Hepatocyte (in vitro differentiated cells): ENCODE data around the gene LGALS3BP. TPM values are rescaled to one million over a fixed set of nuclear protein-coding genes. Genes with fewer than 3 reads are reported as not detected.

Experiments used
- DNase-seq: peaks from one replicate; pipeline ENCODE4 v3.0.0-alpha.2; 2016; ENCODE audit warnings: low spot score
- H2AFZ ChIP-seq: fragments of 200-600 bp; sonication (generic); 2 replicates; pipeline ENCODE4 v1.6.0; 2016; ENCODE audit warnings: antibody characterized with exemption, mild to moderate bottlenecking
- H3K27ac ChIP-seq: fragments of 200-600 bp; sonication (generic); 2 replicates; pipeline ENCODE4 v1.5.1; 2016; ENCODE audit warnings: mild to moderate bottlenecking
- H3K27me3 ChIP-seq: fragments of 200-600 bp; sonication (generic); 2 replicates; pipeline ENCODE4 v1.6.1; 2016
- H3K36me3 ChIP-seq: fragments of 200-600 bp; sonication (generic); replicated peaks from 2 replicates; pipeline ENCODE4 v1.5.1; 2016; ENCODE audit warnings: low read depth; ENCODE audit not compliant: insufficient read depth
- H3K4me1 ChIP-seq: fragments of 200-600 bp; sonication (generic); 2 replicates; pipeline ENCODE4 v1.5.1; 2016; ENCODE audit warnings: mild to moderate bottlenecking, moderate library complexity; ENCODE audit not compliant: insufficient read depth
- H3K4me2 ChIP-seq: fragments of 200-600 bp; sonication (generic); 2 replicates; pipeline ENCODE4 v1.6.0; 2016
- H3K4me3 ChIP-seq: fragments of 200-600 bp; sonication (generic); 2 replicates; pipeline ENCODE4 v1.5.1; 2016; ENCODE audit warnings: mild to moderate bottlenecking
- H3K79me2 ChIP-seq: fragments of 200-600 bp; sonication (generic); 2 replicates; pipeline ENCODE4 v1.6.0; 2017; ENCODE audit warnings: mild to moderate bottlenecking
- H3K9me2 ChIP-seq: fragments of 200-600 bp; sonication (generic); replicated peaks from 2 replicates; pipeline ENCODE4 v1.6.0; 2017; ENCODE audit warnings: mild to moderate bottlenecking; ENCODE audit not compliant: insufficient read depth
- H3K9me3 ChIP-seq: fragments of 200-600 bp; sonication (generic); 2 replicates; pipeline ENCODE4 v1.5.1; 2016; ENCODE audit warnings: low read depth, mild to moderate bottlenecking
- H4K20me1 ChIP-seq: fragments of 200-600 bp; sonication (generic); 2 replicates; pipeline ENCODE4 v1.6.0; 2016; ENCODE audit warnings: mild to moderate bottlenecking; ENCODE audit not compliant: insufficient read depth, poor library complexity, severe bottlenecking
- EZH2 ChIP-seq: fragments of 200-600 bp; sonication (generic); IDR thresholded peaks from 2 replicates; pipeline ENCODE4 v1.6.1; 2016; ENCODE audit warnings: antibody characterized with exemption, mild to moderate bottlenecking, borderline replicate concordance
- EZH2phosphoT487 ChIP-seq: fragments of 200-600 bp; sonication (generic); IDR thresholded peaks from one replicate; pipeline ENCODE4 v1.6.1; 2018; ENCODE audit warnings: antibody characterized with exemption, mild to moderate bottlenecking, low read depth, moderate library complexity; ENCODE audit not compliant: unreplicated experiment, severe bottlenecking
- WGBS: methylation state at CpG from one replicate; pipeline ENCODE4 v1.1.6; 2016; ENCODE audit warnings: low lambda C conversion rate; ENCODE audit errors: missing lambda C conversion rate; 5-methylcytosine and 5-hydroxymethylcytosine counted together
- polyA plus RNA-seq: library from polyadenylated mRNA; unstranded; fragments of >200 nt; fragmentation: Nextera tagmentation; extraction: Ambion mirVana; gene quantifications from 2 replicates; pipeline ENCODE4 v1.2.1, GENCODE V29; 2016
- total RNA-seq: library from RNA; depleted of rRNA; stranded (reverse); fragments of >200 nt; gene quantifications from 2 replicates; pipeline ENCODE4 v1.2.3, GENCODE V29; 2014
- TF ChIP-seq, protein P1 (sequence below): fragments of 200-600 bp; sonication (generic); IDR thresholded peaks from 2 replicates; pipeline ENCODE4 v1.5.1; 2016; ENCODE audit warnings: antibody characterized with exemption, mild to moderate bottlenecking; ENCODE audit not compliant: poor library complexity

LGALS3BP gene
- total and polyA plus RNA-seq, 2 experiments from 2014 or later: 305 to 787 TPM

DNA sequence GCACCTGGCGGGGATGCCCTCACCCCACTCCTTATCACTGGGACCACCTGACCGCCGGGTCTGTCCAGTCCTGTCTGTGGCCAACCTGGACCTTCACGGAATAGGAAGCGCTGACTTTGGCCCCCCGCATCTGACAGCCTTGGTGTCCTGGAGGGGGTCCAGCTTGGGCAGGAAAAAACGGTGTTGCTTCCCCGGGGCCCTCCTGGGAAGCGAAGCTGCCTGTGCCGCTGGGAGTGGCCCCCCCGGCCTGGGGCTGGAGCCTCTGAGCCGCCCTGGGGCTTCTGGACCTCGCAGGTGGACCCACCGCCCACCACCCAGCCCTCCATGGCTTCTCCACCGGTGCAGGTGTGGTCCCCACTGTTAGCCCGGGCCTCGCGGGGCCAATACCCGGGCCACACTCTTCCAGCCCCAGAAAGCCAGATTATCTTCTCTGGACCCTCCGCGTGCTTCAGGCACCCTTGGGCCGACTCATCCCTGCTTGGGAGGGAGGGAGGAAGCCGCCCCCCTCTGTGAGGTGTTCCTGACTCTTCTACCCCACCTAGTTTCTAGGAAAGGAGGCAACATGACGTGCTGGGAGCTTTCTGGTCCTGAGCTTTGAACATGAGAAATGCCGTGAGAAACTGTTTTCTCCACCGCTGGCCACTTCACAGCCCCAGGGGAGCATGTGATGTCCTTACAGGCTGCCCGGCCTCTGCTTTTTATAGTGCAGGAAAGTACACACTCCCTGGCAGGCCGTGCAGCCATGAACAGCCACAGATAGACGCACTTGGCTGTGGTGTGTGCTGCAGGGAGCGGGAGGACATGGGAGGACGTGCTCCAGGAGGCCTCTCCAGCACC, 45.4 kb upstream of the LGALS3BP start:
- no peaks in the 10 kb centered on the region for H3K36me3 ChIP-seq
- H3K4me1 ChIP-seq: peaks cover 48% of the 10 kb centered on the region
- no peaks in the 10 kb centered on the region for H3K79me2 ChIP-seq
- H3K4me3 ChIP-seq: no peak overlapping the region
- TF ChIP-seq EZH2: no peak
- no peak for TF ChIP-seq EZH2phosphoT487
- TF ChIP-seq, protein P1, sequence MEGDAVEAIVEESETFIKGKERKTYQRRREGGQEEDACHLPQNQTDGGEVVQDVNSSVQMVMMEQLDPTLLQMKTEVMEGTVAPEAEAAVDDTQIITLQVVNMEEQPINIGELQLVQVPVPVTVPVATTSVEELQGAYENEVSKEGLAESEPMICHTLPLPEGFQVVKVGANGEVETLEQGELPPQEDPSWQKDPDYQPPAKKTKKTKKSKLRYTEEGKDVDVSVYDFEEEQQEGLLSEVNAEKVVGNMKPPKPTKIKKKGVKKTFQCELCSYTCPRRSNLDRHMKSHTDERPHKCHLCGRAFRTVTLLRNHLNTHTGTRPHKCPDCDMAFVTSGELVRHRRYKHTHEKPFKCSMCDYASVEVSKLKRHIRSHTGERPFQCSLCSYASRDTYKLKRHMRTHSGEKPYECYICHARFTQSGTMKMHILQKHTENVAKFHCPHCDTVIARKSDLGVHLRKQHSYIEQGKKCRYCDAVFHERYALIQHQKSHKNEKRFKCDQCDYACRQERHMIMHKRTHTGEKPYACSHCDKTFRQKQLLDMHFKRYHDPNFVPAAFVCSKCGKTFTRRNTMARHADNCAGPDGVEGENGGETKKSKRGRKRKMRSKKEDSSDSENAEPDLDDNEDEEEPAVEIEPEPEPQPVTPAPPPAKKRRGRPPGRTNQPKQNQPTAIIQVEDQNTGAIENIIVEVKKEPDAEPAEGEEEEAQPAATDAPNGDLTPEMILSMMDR: no peak
- no peaks in the 10 kb centered on the region for H3K9me3 ChIP-seq
- H3K9me2 ChIP-seq: no peaks in the 10 kb centered on the region
- 73% methylated on average over 31 of the region's 31 CpGs for WGBS
- peak overlapping the region; percentile 86 for H2AFZ ChIP-seq
- H3K4me2 ChIP-seq: peak overlapping the region; percentile 100
- H4K20me1 ChIP-seq: no peaks in the 10 kb centered on the region
- H3K27ac ChIP-seq: no peak overlapping the region
- DNase-seq: no peak
- no peaks in the 10 kb centered on the region for H3K27me3 ChIP-seq

GRCh38 chr17:79023886-79024771, 44.4 kb upstream of the LGALS3BP start, which contains the start of gene C1QTNF1:
TSS of gene C1QTNF1 (plus strand) at chr17:79024169. CDS start at chr17:79043969, 19,800 bp downstream.
- Histone ChIP-seq H3K9me3 (no peaks in the 10 kb centered on the region), H4K20me1 (no peaks in the 10 kb centered on the region), H3K4me3 (peak within 1 kb of the TSS; percentile 85), H3K27me3 (no peaks in the 10 kb centered on the region), H3K27ac (no peak within 1 kb of the TSS), H3K9me2 (no peaks in the 10 kb centered on the region), H3K4me1 (peaks cover 58% of the 10 kb centered on the region), H2AFZ (peak within 1 kb of the TSS; percentile 86), H3K79me2 (no peaks in the 10 kb centered on the region), H3K36me3 (no peaks in the 10 kb centered on the region), H3K4me2 (peak within 1 kb of the TSS; percentile 100)
- 6% methylated on average over 42 of the region's 77 CpGs for WGBS
- DNase-seq: peak; percentile 75
- TF ChIP-seq, protein P1: peak; percentile 20
- no peak for TF ChIP-seq EZH2phosphoT487

GRCh38 chr17:79023180-79023705, 43.5 kb upstream of the LGALS3BP start:
- Histone ChIP-seq H3K4me1 (peaks cover 61% of the 10 kb centered on the region), H3K36me3 (no peaks in the 10 kb centered on the region), H3K79me2 (no peaks in the 10 kb centered on the region), H3K9me2 (no peaks in the 10 kb centered on the region), H3K9me3 (no peaks in the 10 kb centered on the region), H4K20me1 (no peaks in the 10 kb centered on the region), H2AFZ (no peak overlapping the region), H3K4me2 (peak overlapping the region; percentile 100), H3K27me3 (no peaks in the 10 kb centered on the region), H3K27ac (no peak overlapping the region), H3K4me3 (no peak overlapping the region)
- no peak for DNase-seq
- 78% methylated on average over 12 of the region's 12 CpGs for WGBS
- TF ChIP-seq EZH2phosphoT487 (no peak), EZH2 (no peak)
- TF ChIP-seq, protein P1: no peak
